ENCODE measurements around the gene MEN1.

The MEN1 gene

DNA sequence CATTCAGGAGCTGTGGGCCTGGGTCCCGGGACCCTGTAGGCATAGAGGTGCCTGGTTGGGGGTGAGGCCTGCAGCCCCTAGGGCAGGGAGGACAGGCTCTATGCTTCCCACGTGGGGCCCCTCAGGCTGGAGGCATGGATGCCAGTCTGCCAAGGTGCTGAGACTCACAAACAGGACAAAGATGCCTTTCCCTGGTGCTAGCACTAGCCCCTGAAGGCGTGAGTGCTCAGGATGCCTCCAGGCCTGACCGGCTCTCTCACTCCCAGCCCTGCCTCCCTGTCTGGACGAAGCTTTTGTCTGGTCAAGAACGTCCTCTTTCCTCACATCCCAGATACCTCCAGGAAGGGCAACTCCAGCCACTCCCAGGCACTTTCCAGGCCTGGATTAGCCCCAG is 32.0 kb upstream of the MEN1 start:
- no peak for DNase-seq
- H3K27ac ChIP-seq (ENCODE audit: low read length): no peak overlapping the region
- H3K4me1 ChIP-seq (ENCODE audit: low read length): peaks cover 11% of the 10 kb centered on the region
- peaks cover 20% of the 10 kb centered on the region for H3K79me2 ChIP-seq (ENCODE audit: low read length)
- no peak overlapping the region for H3K9ac ChIP-seq (ENCODE audit: low read length)
- H3K27me3 ChIP-seq (replicated peaks; ENCODE audit: insufficient read depth, low read length): no peaks in the 10 kb centered on the region
- no peak overlapping the region for H3K4me2 ChIP-seq (ENCODE audit: low read depth, low read length)
- no peak overlapping the region for H2AFZ ChIP-seq (ENCODE audit: low read length)
- no peaks in the 10 kb centered on the region for H4K20me1 ChIP-seq (ENCODE audit: insufficient read depth, low read length)
- no peaks in the 10 kb centered on the region for H3K9me3 ChIP-seq (replicated peaks; ENCODE audit: insufficient read depth, low read length)
- H3K36me3 ChIP-seq (replicated peaks; ENCODE audit: insufficient read depth, low read length): no peaks in the 10 kb centered on the region
- H3K9me2 ChIP-seq (replicated peaks; ENCODE audit: insufficient read depth, low read length): no peaks in the 10 kb centered on the region
- no peaks in the 10 kb centered on the region for H3F3A ChIP-seq (ENCODE audit: insufficient read depth, low read length)
- H3K4me3 ChIP-seq (ENCODE audit: low read length): no peak overlapping the region
- no peak for TF ChIP-seq EZH2phosphoT487 (IDR thresholded peaks at IDR 0.05; ENCODE audit: low read length)
- TF ChIP-seq, protein P1, sequence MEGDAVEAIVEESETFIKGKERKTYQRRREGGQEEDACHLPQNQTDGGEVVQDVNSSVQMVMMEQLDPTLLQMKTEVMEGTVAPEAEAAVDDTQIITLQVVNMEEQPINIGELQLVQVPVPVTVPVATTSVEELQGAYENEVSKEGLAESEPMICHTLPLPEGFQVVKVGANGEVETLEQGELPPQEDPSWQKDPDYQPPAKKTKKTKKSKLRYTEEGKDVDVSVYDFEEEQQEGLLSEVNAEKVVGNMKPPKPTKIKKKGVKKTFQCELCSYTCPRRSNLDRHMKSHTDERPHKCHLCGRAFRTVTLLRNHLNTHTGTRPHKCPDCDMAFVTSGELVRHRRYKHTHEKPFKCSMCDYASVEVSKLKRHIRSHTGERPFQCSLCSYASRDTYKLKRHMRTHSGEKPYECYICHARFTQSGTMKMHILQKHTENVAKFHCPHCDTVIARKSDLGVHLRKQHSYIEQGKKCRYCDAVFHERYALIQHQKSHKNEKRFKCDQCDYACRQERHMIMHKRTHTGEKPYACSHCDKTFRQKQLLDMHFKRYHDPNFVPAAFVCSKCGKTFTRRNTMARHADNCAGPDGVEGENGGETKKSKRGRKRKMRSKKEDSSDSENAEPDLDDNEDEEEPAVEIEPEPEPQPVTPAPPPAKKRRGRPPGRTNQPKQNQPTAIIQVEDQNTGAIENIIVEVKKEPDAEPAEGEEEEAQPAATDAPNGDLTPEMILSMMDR (IDR thresholded peaks at IDR 0.05; ENCODE audit: low read length): no peak
- no peak for TF ChIP-seq EZH2 (optimal IDR thresholded peaks at IDR 0.05; ENCODE audit: low read depth, low read length)

DNA sequence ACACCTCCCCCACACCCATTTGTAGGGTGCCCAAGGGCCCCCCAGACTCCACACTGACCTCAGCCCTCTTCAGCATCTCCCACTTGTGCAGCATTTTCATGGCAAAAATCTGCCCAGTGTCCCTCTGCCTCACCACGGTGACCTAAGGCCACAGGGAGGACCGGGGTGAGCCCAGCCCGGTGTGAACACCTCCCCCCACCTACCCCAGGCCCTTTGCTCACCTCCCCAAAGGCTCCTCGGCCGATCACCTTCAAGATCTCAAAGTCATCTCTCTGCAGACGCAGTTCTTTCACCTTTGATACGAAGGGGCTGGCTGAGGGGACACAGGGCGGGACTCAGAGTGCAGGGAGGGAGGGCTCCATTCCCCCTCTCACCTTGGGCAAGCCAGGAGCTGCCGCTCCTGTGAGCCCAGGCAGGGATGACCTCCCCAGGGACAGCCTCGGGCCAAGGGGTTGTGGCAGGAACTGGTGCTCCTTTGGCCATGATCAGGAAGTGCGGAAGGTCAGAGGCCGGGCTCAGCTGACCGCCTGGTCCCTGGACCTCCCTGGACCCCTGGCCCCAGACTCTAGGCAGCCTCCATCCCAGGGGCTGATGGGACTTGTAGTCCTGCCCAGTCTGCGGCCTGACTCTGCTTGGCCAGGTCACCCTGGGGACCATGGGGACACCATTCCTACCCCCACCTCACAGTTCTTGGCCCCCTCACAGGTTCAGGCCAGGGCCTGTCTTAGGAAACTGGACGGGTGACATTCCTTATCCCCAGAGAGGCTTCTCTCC is 31.4 kb upstream of the MEN1 start:
- Histone ChIP-seq H3F3A (ENCODE audit: insufficient read depth, low read length) (no peaks in the 10 kb centered on the region), H3K4me1 (ENCODE audit: low read length) (peaks cover 9% of the 10 kb centered on the region), H3K4me2 (ENCODE audit: low read depth, low read length) (no peak overlapping the region)

DNA sequence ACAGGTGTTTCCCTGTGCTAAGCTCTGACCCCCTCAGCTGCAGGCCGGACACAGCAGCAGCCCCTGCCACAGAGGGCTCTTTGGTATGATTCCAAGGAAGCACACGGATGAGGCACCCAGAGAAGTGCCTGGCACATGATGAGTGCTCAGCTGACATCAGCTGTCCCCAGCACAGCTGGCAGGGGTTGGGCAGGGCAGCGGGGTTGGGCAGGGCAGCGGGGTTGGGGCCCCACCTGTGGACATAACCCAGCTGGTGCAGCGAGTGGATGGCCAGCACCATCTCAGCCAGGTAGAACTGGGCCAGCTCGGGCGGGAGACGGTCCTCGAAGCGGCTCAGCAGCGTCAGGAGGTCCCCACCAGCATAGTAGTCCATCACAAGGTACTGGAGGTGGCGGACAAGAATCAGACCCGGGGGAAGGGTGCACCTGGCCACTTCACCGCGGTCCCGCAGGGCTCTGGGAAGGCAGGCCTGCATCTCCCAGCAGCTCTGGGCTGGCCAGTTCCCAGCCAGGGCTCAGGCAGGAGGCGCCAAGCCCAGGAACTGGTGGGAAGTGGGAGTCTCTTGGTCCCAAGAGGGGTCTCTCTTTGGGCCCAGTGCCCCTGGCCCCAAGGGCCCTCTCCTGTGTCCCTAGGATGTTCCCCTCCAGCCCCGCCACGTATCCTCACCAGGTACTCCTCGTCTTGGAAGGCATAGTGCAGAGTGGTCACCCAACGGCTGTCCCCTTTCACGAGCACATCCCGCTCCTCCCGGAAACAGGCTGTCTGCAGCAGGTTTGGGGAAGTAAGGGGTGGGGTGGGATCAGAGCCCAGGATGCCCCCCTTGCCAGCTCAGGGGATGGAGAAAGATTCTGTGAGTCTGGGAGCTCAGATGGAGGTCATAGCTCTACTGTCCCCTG is 29.8 kb upstream of the MEN1 start:
- Histone ChIP-seq H3K4me1 (ENCODE audit: low read length) (peaks cover 7% of the 10 kb centered on the region), H3K9ac (ENCODE audit: low read length) (no peak overlapping the region), H3K9me2 (replicated peaks; ENCODE audit: insufficient read depth, low read length) (no peaks in the 10 kb centered on the region), H3K79me2 (ENCODE audit: low read length) (peaks cover 20% of the 10 kb centered on the region), H3K4me3 (ENCODE audit: low read length) (no peak overlapping the region), H2AFZ (ENCODE audit: low read length) (no peak overlapping the region), H4K20me1 (ENCODE audit: insufficient read depth, low read length) (no peaks in the 10 kb centered on the region), H3F3A (ENCODE audit: insufficient read depth, low read length) (no peaks in the 10 kb centered on the region), H3K36me3 (replicated peaks; ENCODE audit: insufficient read depth, low read length) (no peaks in the 10 kb centered on the region), H3K27me3 (replicated peaks; ENCODE audit: insufficient read depth, low read length) (no peaks in the 10 kb centered on the region), H3K4me2 (ENCODE audit: low read depth, low read length) (no peak overlapping the region), H3K27ac (ENCODE audit: low read length) (no peak overlapping the region), H3K9me3 (replicated peaks; ENCODE audit: insufficient read depth, low read length) (no peaks in the 10 kb centered on the region)
- no peak for DNase-seq
- TF ChIP-seq, protein P1 (IDR thresholded peaks at IDR 0.05; ENCODE audit: low read length): no peak
- TF ChIP-seq EZH2phosphoT487 (IDR thresholded peaks at IDR 0.05; ENCODE audit: low read length) (no peak), EZH2 (optimal IDR thresholded peaks at IDR 0.05; ENCODE audit: low read depth, low read length) (no peak)

More for the DNA sequence above, 31.4 kb upstream of the MEN1 start:
- H3K9me3 ChIP-seq (replicated peaks; ENCODE audit: insufficient read depth, low read length): no peaks in the 10 kb centered on the region
- no peak for DNase-seq
- H3K9ac ChIP-seq (ENCODE audit: low read length): no peak overlapping the region
- no peak overlapping the region for H3K4me3 ChIP-seq (ENCODE audit: low read length)
- no peaks in the 10 kb centered on the region for H4K20me1 ChIP-seq (ENCODE audit: insufficient read depth, low read length)
- TF ChIP-seq, protein P1 (IDR thresholded peaks at IDR 0.05; ENCODE audit: low read length): no peak
- TF ChIP-seq EZH2phosphoT487 (IDR thresholded peaks at IDR 0.05; ENCODE audit: low read length): no peak
- TF ChIP-seq EZH2 (optimal IDR thresholded peaks at IDR 0.05; ENCODE audit: low read depth, low read length): no peak
- H3K27me3 ChIP-seq (replicated peaks; ENCODE audit: insufficient read depth, low read length): no peaks in the 10 kb centered on the region
- no peaks in the 10 kb centered on the region for H3K36me3 ChIP-seq (replicated peaks; ENCODE audit: insufficient read depth, low read length)
- H3K9me2 ChIP-seq (replicated peaks; ENCODE audit: insufficient read depth, low read length): no peaks in the 10 kb centered on the region
- H3K79me2 ChIP-seq (ENCODE audit: low read length): peaks cover 20% of the 10 kb centered on the region
- H3K27ac ChIP-seq (ENCODE audit: low read length): no peak overlapping the region
- H2AFZ ChIP-seq (ENCODE audit: low read length): no peak overlapping the region
